A673 (cell line): ENCODE measurements around the gene ITGAV. TPM values are rescaled to one million over a fixed set of nuclear protein-coding genes. Genes with fewer than 3 reads are reported as not detected.

Experiments
- BruUV-seq: library from RNA; stranded (reverse); fragments of 400-500 nt; replicated peaks from 2 replicates; lab custom pipeline; 2021; lab: Mats Ljungman, UMichigan
- CTCF ChIA-PET: fragments of 300-600 bp; sonication (Branson Sonifier 250); formaldehyde crosslinking; loops from one replicate; lab custom pipeline; 2022; ENCODE audit warnings: antibody characterized with exemption; lab: Charles Lee
- POLR2A ChIA-PET: fragments of 300-600 bp; sonication (Branson Sonifier 250); formaldehyde crosslinking; loops from one replicate; lab custom pipeline; 2022; ENCODE audit warnings: antibody characterized with exemption; ENCODE audit not compliant: low non-redundant PET; lab: Charles Lee
- DNase-seq: peaks from one replicate; pipeline ENCODE4 v3.0.0-alpha.2; 2015; ENCODE audit warnings: low spot score
- H3K27ac ChIP-seq: fragments of 200-600 bp; sonication (generic); 2 replicates; pipeline ENCODE4 v1.5.1; 2016; ENCODE audit warnings: mixed run types, low read depth, mild to moderate bottlenecking, mixed read lengths, antibody characterized with exemption, low read length; ENCODE audit not compliant: poor library complexity, severe bottlenecking
- H3K27me3 ChIP-seq: fragments of 200-600 bp; sonication (generic); replicated peaks from 2 replicates; pipeline ENCODE4 v1.6.1; 2017; ENCODE audit warnings: mixed run types, low read depth, mild to moderate bottlenecking, mixed read lengths, antibody characterized with exemption, low read length; ENCODE audit not compliant: insufficient read depth, poor library complexity
- H3K36me3 ChIP-seq: fragments of 200-600 bp; sonication (generic); 2 replicates; pipeline ENCODE4 v1.6.1; 2016; ENCODE audit warnings: mixed run types, mild to moderate bottlenecking, mixed read lengths, antibody characterized with exemption, low read length; ENCODE audit not compliant: insufficient read depth, poor library complexity, severe bottlenecking
- H3K4me1 ChIP-seq: fragments of 200-600 bp; sonication (generic); 2 replicates; pipeline ENCODE4 v1.6.1; 2017; ENCODE audit warnings: mixed run types, mild to moderate bottlenecking, mixed read lengths, antibody characterized with exemption, low read length; ENCODE audit not compliant: insufficient read depth, poor library complexity, severe bottlenecking
- H3K4me3 ChIP-seq: fragments of 200-600 bp; sonication (generic); 2 replicates; pipeline ENCODE4 v1.5.1; 2016; ENCODE audit warnings: low read depth, mixed run types, mild to moderate bottlenecking, mixed read lengths, low read length; ENCODE audit not compliant: poor library complexity, severe bottlenecking
- H3K9me3 ChIP-seq: fragments of 200-600 bp; sonication (generic); 2 replicates; pipeline ENCODE4 v1.6.1; 2016; ENCODE audit warnings: mixed run types, low read depth, mild to moderate bottlenecking, mixed read lengths, antibody characterized with exemption, low read length; ENCODE audit not compliant: poor library complexity, severe bottlenecking
- CTCF ChIP-seq: fragments of 300-800, 200-600 bp; sonication (generic); conservative IDR thresholded peaks from 2 replicates; pipeline ENCODE4 v1.5.1; 2017; ENCODE audit warnings: low read depth, mild to moderate bottlenecking, antibody characterized with exemption, low read length, moderate library complexity, mixed read lengths
- EZH2 ChIP-seq: fragments of 200-600 bp; sonication (generic); IDR thresholded peaks from 2 replicates; pipeline ENCODE4 v1.6.1; 2017; ENCODE audit warnings: borderline replicate concordance, low read depth, mild to moderate bottlenecking, mixed read lengths, antibody characterized with exemption, low read length; ENCODE audit not compliant: poor library complexity, severe bottlenecking
- intact Hi-C: fragments of 100-400 bp; cut with micrococcal nuclease; formaldehyde crosslinking; loops from one replicate; pipeline ENCODE4 v1.10.0; 2022; ENCODE audit not compliant: unreplicated experiment
- total RNA-seq: library from RNA; stranded (reverse); gene quantifications from 2 replicates; pipeline ENCODE4 v1.2.3, GENCODE V29; 2021

Gene ITGAV
- total RNA-seq, 1 experiment from 2014 or later = 28.4 TPM

GRCh38 chr2:186617771-186618170, 27.9 kb downstream of the ITGAV start:
- no peak for DNase-seq
- Histone ChIP-seq H3K36me3 (no peaks in the 10 kb centered on the region), H3K27ac (no peak overlapping the region), H3K9me3 (no peaks in the 10 kb centered on the region), H3K27me3 (no peaks in the 10 kb centered on the region), H3K4me1 (peaks cover 7% of the 10 kb centered on the region), H3K4me3 (no peak overlapping the region)
- no TSS peak for BruUV-seq
- ChIA-PET CTCF (no interaction called here), POLR2A (no interaction called here)
- TF ChIP-seq CTCF = no peak
- TF ChIP-seq EZH2 = no peak
- intact Hi-C loops = no loop called here

GRCh38 chr2:186618696-186619095, 28.8 kb downstream of the ITGAV start:
- peaks cover 7% of the 10 kb centered on the region for H3K4me1 ChIP-seq
- ChIA-PET CTCF (no interaction called here), POLR2A (no interaction called here)
- no TSS peak for BruUV-seq
- H3K4me3 ChIP-seq = no peak overlapping the region
- DNase-seq = no peak
- no peaks in the 10 kb centered on the region for H3K36me3 ChIP-seq
- intact Hi-C loops = no loop called here
- H3K27me3 ChIP-seq = no peaks in the 10 kb centered on the region
- TF ChIP-seq CTCF = no peak
- TF ChIP-seq EZH2 = no peak
- H3K9me3 ChIP-seq = no peaks in the 10 kb centered on the region
- no peak overlapping the region for H3K27ac ChIP-seq

GRCh38 chr2:186623084-186623483, 33.2 kb downstream of the ITGAV start:
- BruUV-seq = no TSS peak
- Histone ChIP-seq H3K36me3 (peaks cover 3% of the 10 kb centered on the region), H3K27me3 (no peaks in the 10 kb centered on the region), H3K27ac (no peak overlapping the region), H3K4me1 (no peaks in the 10 kb centered on the region), H3K9me3 (no peaks in the 10 kb centered on the region), H3K4me3 (no peak overlapping the region)
- CTCF ChIA-PET = no interaction called here
- TF ChIP-seq CTCF = no peak
- TF ChIP-seq EZH2 = no peak
- no peak for DNase-seq
- POLR2A ChIA-PET = no interaction called here
- intact Hi-C loops = no loop called here
